GM21528 (cell line): ENCODE measurements around the gene UBE2I.
A peak's percentile ranks its signal among the peaks of the same experiment; 100 is the strongest.

Source experiments
- ATAC-seq: cut with Tn5 transposase; IDR thresholded peaks from one replicate; pipeline ENCODE4 v1.9.1; 2021; ENCODE audit warnings: mild to moderate bottlenecking, moderate library complexity; ENCODE audit not compliant: unreplicated experiment, low FRiP score

Gene UBE2I

DNA sequence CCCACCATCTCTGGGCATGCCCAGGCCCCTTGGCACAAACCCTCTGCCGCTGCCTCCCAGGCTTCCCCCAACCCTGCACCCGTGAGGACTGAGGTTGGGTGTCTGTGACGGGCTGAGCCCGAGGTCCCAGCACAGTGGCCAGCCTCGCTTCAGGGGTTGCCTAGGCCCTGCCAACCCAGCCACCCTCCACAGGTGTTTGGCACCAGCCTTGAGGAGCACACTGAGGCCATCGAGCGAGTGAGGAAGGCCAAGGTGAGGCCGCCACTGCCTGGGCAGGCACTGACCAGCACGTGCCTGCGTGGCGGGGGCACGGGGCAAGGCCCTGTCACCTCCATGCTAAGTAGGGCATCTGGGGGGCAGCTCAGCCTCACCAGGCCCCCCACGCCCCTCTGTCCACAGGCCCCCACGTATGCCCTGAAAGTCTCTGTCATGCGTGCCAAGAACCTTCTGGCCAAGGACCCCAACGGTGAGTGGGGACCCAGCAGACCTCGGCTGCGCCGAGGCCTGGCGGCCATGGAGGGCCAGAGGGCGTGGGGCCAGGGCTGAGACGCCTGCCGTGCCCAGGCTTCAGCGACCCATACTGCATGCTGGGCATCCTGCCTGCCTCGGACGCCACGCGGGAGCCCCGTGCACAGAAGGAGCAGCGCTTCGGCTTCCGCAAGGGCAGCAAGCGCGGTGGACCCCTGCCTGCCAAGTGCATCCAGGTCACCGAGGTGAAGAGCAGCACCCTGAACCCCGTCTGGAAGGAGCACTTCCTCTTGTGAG, 31.5 kb downstream of the UBE2I start:
- no peak for ATAC-seq

DNA sequence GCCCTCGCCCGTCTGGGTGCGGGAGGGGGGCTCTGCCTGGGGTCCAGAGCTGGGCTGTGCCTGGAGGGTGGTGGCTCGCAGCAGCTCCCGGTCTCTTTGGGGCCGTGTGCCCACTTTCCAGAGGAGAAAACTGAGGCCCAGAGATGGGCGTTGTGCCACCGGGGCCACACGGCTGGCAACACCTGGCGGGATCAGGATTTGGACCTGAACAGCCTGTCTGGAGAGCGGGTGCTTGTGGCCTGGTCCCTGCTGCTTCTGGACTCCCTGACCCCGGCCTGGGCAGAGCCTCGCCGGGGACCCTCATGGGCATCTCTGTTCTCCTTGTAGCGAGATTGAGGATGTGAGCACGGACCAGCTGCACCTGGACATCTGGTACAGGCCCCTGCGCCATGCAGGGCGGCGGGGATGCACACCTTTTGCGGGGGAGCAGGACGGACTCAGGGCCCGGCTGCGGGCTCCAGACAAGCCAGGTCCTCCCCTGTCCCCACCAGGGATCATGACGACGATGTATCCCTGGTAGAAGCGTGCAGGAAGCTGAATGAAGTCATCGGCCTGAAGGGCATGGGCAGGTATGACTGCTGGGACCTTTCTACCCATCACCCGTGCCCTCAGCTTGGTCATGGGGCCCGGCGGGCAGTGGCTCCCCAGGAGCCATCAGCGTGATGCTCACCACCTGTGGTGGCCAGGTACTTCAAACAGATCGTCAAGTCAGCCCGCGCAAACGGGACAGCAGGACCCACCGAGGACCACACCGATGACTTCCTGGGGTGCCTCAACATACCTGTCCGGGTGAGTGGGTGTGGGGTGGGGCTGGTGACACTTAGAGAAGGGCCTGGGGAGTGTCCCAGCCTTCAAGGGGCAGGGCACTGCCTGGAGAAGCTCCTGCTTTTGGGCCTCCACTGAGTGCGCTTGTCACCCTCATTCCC, 32.3 kb downstream of the UBE2I start:
- no peak for ATAC-seq

DNA sequence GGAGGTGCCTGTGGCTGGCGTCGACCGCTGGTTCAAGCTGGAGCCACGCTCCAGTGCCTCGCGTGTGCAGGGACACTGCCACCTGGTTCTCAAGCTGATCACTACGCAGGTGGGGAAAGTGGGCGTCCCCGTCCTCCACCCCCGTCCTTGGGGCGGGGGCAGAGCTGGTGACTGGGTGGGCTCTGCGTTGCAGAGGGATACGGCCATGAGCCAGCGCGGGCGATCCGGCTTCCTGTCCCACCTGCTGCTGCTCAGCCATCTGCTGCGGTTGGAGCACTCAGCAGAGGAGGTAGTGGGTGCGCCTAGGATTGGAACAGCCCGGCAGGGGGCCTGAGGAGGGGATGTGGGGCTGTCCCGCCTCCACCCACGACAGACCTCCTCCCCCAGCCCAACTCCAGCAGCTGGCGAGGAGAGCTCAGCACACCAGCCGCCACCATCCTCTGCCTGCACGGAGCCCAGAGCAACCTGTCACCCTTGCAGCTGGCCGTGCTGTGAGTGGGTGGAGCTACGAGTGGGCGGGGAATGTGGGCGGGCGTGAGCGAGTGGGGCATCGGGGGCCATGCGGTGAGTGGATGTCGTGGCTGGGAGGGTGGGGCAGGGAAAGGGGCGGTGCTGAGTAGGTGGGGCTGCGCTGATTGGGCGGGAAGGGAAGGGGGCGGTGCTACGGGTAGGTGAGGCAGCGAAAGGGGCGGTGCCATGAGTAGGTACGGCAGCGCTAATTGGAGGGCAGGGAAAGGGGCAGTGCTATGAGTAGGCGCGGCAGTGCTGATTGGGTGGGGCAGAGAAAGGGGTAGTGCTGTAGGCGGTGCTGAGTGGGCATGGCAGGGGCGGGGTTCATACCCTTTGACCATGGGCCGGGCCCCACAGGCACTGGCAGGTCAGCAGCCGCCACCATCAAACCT, 33.3 kb downstream of the UBE2I start:
- ATAC-seq: peak; percentile 68

DNA sequence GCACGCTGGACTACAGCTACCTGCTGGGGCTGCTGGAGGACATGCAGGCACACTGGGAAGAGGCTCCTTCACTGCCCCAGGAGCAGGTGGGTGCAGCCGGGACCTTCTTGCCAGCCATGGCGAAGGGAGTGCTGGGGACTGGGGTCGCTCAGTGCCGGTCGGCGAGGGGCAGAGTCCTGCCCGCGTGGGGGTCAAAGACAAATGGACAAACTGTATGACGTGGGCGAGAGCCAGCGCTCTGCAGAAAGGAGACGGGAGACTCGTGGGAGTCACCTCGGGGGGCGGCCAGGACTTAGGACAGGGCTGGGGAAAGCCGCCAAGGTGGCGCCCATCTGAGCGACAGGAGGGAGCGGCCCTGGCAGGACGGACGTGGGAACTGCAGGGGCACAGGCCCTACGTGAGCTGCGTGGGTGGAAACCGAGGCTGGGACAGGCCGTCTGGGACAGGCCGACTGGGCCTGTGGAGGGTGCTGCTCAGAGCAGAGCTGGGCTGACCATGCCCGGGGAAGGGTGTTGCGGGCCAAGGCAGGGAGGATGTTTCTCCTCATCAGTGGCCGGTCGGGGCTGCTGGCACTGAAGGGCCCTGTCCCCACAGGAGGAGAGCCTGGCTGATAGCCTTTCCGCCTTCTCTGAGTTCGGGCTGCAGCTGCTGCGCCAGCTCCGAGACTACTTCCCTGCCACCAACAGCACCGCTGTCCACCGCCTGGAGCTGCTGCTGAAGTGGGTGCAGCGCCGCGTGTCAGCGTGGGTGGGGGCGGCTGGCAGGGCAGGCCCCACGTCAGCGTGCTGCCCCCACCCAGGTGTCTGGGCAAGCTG, 34.2 kb downstream of the UBE2I start:
- no peak for ATAC-seq

DNA sequence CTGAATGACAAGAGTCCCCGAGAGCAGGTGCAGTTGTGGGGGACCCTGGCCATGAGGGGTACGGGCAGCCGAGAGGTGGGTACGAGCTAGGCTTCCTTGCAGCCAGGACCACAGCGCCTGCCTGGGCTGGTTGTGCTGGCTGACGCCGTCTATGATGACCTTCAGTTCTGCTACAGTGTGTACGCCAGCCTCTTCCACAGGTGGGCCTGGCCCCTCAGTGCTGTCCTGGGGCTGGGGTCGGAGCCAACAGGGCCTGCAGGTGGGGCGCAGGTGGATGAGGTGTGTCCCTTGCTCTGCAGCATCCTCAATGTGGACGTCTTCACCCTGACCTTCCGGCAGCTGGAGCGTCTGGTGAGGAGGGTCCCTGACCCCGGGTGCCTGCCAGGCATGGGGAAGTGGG, 35.1 kb downstream of the UBE2I start:
- ATAC-seq: no peak

DNA sequence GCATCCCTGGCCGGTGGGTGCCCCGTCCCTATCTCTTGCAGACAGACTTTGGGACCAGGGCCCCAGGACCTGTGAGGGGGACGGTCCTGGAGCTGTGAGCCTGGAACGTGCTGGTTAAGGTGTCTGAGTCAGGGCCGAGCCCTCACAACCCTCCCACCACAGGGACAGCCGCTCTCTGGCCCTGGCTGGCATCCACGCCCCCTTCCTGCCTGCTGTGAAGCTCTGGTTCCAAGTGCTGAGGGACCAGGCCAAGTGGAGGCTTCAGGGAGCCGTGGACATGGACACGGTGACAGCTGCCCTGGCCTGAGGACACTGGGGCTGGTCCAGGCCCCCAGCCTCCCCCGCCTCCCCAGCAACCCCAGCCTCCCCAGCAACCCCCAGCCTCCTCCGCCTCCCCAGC, 35.7 kb downstream of the UBE2I start:
- no peak for ATAC-seq

DNA sequence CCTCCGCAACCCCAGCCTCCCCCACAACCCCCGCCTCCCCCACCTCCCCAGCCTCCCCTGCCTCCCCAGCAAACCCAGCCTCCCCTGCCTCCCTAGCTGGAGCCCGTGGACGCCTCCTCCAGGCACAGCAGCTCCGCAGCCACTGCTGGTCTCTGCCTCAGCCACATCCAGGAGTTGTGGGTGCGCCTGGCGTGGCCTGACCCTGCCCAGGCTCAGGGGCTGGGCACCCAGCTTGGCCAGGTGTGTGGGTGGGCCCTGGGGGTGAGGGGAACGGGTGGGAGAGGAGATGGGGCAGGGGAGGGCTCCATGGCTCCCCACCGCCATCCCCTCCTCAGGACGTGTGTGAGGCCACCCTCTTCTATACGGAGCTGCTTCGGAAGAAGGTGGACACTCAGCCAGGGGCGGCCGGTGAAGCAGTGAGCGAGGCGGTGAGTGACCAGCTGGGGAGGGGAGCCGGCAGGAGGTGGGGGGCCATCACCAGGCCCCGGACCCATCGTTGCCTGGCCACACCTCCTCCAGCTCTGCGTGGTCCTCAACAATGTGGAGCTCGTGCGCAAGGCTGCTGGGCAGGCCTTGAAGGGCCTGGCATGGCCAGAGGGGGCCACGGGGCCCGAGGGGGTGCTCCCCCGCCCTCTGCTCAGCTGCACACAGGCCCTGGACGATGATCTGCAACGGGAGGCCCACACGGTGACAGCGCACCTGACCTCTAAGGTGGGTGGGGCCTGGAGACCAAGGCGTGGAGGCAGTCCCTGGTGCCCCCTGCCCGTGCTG, 36.4 kb downstream of the UBE2I start:
- no peak for ATAC-seq

DNA sequence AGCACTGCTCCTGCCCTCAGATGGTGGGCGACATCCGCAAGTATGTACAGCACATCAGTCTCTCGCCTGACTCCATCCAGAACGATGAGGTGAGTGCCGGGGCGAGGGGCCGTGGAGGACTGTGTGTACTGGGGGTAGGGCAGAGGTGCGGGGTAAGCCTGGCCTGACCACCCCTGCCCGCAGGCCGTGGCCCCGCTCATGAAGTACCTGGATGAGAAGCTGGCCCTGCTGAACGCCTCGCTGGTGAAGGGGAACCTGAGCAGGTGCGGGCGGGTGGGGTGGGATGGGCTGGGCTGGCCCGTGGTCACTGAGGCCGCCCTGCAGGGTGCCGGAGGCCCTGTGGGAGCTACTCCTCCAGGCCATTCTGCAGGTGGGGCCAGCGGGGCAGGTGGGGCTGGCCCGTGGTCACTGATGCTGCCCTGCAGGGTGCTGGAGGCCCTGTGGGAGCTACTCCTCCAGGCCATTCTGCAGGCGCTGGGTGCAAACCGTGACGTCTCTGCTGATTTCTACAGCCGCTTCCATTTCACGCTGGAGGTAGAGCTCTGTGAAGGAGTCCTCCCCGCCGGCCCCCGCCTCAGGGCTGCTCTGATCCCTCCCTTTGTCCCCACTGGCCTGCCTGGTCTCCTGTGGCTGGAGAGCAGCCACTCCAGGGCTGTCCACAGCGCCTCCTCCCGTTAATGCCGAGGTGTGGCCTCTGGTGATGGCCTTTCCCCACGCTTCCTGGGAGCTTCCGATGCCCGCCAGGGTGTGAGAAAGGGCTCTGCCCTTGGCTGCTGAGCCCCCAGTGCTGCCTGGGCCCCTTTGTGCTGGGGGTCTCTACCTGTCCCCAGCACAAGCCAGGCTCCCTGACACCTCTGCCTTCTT, 37.2 kb downstream of the UBE2I start:
- ATAC-seq: no peak

DNA sequence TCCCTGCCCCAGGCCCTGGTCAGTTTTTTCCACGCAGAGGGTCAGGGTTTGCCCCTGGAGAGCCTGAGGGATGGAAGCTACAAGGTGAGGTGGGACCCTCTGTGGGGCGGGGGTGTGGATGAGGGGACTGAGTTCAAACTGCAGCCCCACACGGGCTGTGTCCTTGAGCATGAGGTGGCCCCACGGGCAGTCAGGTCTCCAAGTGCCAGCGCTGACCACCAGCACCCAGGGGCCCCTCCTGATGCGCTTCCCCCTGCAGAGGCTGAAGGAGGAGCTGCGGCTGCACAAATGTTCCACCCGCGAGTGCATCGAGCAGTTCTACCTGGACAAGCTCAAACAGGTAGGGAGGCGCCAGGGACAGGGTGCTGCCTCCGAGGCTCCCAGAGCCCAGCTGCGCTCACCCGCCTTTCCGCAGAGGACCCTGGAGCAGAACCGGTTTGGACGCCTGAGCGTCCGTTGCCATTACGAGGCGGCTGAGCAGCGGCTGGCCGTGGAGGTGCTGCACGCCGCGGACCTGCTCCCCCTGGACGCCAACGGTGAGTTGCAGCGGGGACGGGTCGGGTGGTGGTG, 37.9 kb downstream of the UBE2I start:
- no peak for ATAC-seq

DNA sequence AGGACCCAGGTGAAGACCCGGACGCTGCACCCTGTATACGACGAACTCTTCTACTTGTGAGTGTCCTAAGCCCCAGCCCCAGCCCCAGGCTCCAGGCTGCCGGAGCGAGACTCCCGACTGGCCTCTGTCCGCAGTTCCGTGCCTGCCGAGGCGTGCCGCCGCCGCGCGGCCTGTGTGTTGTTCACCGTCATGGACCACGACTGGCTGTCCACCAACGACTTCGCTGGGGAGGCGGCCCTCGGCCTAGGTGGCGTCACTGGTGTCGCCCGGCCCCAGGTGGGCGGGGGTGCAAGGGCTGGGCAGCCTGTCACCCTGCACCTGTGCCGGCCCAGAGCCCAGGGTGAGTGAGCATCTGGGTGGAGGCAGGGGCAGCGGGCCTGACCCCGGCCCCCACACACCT, 38.5 kb downstream of the UBE2I start:
- ATAC-seq: no peak

DNA sequence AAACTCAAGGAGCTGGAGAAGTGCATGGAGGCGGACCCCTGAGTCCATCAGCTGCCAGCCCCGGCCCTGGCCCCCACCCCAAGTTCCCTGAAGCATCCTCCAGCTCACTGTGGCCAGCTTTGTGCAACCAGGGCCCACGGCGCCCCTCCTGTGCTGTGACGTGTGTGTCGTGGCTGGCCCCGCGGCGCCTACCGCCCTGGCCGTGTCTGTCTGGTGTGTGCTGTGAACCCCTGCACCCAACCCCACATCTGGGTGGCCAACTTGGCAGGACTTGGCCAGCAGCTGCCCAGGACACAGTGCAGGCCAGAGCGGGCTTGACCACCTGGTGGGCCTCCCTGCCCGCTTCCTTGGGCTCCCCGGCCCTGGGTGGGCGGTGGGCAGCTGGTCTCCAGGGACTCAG, 39.0 kb downstream of the UBE2I start:
- no peak for ATAC-seq

DNA sequence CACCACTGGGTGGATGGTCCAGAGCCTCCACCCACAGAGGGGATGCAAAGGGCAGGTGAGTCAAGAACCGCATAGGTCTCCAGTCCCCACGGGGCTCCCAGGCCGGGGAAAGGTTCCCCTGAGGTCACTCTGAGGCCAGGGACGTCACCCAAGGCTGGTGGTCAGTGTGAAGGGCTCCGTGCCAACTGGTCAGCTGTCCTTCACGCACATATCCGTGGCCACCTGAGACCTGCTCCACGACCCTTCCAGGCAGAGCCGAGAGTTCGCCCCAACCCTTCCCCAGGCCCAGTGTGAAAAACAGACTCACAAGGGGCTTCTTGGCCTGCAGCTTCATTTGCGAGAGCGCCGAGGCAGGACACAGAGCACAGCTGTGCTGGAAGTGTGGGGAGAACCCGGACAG, 39.5 kb downstream of the UBE2I start:
- ATAC-seq: no peak

DNA sequence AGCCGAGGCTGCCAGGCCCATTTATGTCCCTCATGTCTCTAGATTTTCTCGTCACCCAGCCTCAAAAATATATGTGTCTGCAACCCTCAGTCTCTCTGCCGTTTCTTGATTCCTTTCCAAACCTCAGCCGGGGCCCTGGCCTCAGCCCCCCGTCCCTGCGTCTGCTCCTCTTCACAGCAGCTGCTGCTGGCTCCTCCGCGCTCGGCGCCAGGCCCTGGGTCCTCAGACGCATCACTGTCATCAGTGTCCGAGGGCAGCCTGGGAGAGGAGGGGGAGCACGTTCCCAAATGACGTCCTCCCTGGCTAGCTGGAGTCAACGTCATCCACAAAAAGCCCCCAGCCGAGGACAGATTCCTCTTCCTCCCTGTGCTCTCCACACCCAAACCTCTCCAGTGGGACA, 39.9 kb downstream of the UBE2I start:
- no peak for ATAC-seq

DNA sequence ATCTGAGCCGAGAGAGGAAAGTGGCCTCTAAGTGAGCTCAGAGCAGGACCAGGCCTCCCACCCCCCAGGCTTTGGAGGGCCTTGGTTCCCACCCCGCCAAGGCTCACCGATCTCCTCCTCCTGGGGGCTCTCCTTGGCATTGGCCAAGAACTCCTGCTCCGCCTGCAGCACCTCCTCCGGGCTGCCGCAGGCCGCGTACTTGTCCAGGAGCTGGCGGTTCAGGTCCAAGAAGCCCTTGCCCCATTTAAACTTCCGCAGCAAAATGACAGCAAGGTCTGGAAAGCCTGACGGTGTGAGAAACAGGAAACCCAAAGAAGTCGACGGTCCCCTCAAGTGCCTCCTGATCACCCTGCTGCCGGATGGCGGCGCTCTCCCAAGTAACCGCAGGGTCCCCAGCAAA, 40.5 kb downstream of the UBE2I start:
- no peak for ATAC-seq

DNA sequence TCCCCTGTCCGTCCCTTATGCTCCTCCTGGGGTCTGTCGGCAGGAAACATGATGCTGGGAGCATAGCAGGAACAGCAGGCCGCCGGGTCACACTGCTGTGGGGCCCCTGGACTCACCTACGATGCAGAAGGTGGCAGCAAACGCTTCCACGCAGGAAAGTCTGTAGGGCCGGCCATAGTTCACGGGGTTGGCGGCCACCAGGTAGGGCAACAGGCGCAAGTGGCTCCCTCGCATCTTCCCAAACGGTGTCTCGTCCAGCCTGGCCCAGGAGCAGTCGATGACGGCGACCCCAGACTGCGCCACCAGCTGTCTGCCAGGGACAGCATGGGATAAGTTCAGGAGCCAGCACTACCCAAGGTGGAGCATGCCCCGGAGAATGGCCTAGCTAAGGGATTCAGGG, 41.3 kb downstream of the UBE2I start:
- no peak for ATAC-seq

DNA sequence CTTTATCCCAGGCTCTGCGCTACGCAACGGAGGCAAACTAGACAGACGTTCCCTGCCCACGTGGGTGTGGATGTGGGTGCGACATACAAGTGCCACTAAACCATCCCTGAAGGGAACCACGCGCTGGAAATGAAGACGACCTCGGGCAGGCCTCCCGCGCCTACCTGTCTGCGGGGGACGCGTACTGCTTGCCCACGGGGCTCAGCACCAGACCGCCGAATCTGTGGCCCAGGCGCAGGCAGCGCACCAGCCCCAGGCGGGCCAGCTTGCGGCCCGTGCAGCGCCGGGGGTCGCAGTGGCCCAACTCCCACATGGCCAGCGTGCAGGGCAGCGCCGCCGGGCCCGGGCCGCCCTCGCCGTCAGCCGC, 41.8 kb downstream of the UBE2I start:
- ATAC-seq: peak; percentile 20

DNA sequence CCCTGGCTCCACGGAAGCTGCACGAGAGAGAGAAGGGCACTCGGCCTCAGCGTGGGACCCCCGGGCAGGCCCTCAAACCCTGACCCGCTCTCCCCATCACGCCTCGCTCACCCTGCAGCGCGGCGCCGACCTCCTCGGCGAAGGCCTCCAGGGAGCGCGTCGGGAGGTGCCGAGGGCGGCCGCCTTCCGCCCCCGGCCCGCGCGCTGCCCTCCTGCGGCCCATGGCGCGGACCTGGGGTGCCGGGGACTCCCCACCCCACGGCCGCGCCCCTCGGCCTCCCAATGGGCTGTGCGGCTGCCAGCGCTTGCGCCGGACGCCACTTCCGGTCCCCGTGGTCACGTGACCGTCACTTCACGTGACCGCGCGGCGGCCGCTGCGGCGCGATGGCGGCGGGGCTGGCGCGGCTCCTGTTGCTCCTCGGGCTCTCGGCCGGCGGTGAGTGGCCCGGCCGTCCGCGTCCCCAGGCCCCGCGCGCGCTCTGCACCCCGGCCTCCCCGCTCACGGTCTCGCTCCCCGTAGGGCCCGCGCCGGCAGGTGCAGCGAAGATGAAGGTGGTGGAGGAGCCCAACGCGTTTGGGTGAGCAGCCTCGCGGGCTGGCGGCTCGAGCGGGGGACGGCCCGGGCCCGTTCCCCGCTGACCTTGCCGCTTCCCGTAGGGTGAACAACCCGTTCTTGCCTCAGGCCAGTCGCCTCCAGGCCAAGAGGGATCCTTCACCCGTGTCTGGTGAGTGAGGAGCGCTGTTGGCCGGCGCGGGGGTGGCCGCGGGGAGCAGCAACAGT, 42.3 kb downstream of the UBE2I start, which contains the start of the genes GNPTG and TSR3:
TSS of gene GNPTG (plus strand) at position 350 of the 781 bp plus-strand sequence. CDS start at position 385, 35 bp downstream.
TSS of gene TSR3 (minus strand) at position 297 of the 781 bp plus-strand sequence. CDS start at position 223, 74 bp downstream.
- ATAC-seq: peak; percentile 54
